GM18520 (cell line): ENCODE data around the gene RNASEH2B.

ENCODE experiments used
- ATAC-seq: cut with Tn5 transposase; IDR thresholded peaks from one replicate; pipeline ENCODE4 v1.9.1; 2021; ENCODE audit not compliant: unreplicated experiment

Gene RNASEH2B

DNA sequence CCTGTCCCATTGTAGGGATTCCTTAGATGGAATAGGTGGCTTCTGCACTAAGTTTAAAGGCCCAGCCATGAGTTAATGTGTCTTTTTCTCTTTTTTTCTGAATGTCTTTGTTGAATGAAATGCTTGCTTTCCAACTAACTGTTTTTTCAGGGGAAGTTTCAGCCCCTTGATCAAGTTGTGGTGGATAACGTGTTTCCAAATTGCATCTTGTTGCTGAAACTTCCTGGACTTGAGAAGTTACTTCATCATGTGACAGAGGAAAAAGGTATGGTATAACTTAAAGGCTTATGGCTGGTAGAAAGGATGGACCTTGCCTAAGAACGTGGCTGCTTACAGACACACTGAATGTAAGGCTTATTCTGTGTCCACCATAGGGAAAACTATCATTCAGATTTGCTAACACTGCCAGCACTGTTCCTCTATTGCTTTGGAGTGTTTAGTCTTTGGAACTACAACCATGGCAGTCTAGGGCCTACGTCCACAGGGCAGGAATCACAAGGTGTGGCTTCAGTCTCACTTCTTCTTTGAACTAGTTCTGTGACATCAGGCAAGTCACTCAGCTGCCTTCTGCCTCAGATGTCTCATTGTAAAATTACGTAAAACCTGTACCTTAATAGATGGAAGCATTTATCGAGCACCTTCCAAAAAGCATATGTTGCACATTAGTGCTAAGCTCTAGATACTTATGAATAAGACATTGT, 25.3 kb downstream of the RNASEH2B start:
- ATAC-seq: no peak

DNA sequence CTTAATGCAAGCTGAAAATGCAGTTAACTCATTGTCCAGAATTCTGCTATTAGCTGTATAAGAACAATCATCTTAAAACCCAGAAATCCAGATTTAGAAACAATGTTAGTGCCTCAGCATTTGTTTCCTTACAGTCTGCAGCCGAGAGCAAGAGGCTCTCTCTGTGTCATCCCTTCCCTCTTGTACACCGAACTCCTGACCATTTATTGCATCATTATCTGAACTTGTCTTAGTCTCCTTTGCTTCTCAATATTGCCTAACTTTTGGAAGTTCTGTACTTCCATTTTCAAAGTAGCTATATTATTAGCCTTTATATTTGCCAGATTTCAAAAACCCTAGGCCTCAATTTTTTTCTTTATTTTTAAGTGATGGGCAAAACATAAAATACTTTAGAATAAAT, 27.1 kb downstream of the RNASEH2B start:
- ATAC-seq: no peak

DNA sequence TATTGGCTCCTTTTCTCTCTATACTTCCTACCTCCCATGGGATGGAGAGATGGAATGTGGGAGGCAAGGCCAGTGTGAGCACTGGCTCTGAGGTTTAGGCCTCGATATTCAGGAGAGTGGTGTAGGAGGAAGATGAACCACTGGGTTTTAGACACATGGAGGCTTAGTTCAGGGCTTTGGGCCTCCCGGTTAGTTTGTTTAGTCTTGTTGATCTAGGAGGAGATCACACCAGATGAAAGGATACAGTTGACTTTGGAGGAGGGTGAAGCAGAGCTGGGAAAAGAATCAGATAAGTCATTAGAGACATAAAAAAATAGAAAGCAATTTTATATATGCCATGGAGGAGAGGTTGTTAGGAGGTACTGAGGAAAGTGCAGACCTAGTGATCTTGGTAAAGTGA, 30.9 kb downstream of the RNASEH2B start:
- no peak for ATAC-seq

DNA sequence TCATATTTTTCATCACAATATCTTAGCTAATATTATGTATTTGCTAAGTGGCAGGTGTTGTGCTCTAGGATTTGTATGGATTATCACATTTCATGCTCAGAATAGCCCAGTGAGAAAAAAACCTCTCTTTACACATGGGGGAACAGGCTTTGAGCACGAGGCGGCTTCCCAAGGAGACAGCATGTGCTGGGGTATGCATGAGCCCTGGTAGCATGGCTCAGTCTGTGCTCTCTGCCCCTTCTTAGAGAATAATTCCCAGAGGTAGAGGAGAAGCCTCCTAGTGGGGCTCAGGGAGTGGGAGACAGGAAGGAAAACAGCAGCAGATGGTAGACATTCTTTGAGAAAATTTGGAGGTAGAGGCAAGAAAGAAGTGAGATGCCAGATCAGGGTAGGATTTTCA, 31.6 kb downstream of the RNASEH2B start:
- ATAC-seq: no peak

DNA sequence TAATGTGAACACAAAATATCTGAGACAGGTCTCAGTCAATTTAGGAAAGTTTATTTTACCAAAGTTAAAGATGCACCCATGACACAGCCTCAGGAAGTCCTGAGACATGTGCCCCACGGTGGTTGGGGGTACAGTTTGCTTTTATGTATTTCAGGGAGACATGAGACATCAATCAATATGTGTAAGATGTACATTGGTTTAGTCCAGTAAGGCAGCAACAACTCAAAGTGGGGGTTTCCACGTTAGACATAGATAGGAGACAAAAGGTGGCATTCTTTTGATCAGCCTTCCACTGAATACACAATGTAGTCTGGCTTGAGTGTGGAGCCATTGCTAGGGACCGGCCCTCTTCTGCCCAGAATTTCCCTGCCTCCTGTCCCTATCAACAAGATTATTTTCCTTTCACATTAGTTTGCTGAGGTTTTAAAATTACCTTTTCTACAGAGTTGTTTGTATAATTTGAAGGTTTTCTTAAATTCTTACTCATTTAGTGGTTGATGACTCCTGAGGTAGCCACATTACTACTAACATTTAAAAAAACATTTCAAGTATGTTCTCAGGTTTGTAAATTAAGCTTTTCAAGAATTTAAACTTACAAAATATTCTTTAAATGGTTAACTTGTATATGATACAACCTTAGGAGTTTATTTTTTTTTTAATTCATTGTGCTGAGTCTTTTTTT, 33.2 kb downstream of the RNASEH2B start:
- no peak for ATAC-seq

DNA sequence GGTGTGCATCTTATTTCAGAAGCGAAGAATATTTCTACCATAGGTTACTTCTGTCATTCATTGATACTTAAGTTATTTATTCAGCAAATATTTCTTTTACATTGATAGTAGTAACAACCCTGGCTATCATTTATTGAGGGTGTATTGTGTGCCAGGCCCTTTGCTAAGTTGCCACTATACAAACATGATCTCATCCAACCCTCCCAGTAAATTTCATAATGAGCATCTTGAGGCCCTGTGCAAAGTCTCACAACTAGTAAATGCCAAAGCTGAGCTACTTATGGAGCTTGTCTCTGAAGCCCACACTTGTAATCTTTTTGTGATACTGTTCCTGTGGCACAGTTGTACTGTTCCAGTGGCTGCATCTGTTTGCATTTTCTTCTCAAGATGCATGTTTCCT, 36.1 kb downstream of the RNASEH2B start:
- ATAC-seq: no peak

DNA sequence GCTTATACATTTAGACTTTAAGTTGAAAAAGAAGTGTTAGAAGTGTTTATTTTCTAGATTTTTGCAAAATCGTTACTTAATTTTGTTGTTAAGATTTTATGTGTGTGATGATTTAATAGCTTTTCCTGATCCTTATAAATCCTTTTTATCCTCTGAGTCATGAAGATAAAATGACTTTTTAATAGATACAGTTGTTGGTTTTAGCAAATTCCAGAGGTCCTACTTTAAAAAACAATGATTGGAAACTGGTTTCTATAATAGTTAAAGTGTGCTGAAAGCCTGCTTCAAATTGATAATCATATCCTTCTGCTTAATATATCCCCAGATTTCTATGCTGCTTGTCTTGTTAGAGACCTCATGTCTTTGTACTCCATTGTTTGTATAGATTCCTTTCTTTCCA, 39.0 kb downstream of the RNASEH2B start:
- ATAC-seq: no peak

DNA sequence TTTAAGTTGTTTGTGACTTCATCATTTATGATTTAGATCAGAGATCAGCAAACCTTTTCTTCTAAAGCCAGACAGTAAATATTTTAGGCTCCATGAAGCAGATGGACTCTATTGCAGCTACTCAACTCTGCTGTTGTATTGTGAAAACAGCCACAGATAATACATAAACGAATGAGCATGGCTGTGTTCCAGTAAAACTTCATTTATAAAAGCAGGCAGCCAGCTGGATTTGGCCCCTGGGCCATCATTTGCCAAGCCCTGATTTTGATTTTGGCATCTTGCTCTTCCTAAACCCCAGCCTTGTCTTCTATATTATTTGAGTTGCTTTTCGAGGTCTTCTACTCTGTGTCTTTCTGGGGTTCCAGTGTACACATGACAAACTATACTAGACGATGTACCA, 41.3 kb downstream of the RNASEH2B start:
- ATAC-seq: no peak

DNA sequence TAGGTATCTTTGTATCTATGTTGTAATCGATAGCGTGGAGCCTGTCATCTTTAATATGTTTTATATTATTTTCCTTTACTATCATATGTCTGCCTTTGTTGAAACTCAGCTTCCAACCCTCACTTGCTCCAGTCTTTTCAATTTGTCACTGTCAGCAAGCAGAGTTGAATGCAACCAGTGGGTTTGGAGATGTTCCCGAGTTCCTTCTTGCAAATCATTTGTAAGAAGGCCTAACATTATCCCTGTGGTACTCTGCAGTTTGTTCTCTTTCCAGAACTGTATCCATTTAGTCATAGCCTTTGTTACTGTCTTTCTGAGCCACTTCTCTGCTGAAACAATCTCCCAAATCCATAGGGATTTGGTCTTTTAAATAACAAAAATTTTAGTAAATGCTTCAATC, 41.8 kb downstream of the RNASEH2B start:
- ATAC-seq: no peak

DNA sequence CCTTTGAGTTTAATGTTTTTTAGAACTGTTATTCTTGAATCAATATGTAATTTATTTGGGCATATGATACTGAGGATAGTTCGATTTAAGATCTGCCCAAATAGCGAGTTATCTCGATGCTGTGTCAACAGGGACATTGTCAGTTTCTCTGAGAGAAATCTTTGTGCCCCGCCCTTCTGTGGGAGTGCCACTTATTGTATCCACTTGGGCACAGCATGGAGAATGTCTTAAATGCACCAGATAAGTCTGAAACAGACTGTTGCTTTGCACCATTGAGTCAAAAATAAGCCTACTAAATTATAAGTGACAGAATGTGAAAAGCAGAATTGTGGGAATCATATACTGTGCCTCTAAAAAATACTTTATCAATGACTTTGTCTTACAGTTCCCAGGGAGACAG, 45.6 kb downstream of the RNASEH2B start:
- ATAC-seq: no peak

DNA sequence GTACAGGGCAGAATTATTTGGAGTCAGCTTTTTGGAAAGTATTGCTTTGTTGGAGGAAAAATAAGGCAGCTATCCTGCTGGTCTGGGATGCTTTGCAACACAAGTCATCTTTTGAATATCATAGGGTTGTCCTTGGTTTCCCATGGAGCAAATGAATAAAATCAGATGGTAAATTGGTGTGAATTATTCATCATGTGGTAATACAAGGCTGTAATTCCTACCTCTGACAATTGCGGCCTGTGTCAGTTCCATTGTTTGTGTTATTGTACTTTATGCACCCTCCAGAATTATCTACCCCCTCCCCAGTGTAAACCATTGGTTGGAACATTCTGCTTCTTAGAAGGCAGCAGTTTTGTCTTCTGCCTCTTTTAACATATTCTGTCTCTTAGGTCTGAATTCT, 46.2 kb downstream of the RNASEH2B start:
- no peak for ATAC-seq

DNA sequence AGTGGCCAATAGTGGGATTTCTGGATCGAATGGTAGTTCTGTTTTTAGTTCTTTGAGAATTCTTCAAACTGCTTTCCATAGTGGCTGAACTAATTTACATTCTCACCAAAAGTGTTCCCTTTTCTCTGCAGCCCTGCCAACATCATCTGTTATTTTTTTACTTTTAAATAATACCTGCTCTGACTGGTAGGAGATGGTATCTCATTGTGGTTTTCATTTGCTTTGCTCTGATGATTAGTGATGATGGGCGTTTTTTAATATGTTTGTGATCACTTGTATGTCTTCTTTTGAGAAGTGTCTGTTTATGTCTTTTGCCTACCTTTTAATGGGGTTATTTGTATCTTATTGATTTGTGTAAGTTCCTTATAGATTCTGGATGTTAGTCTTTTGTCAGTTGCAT, 48.0 kb downstream of the RNASEH2B start:
- no peak for ATAC-seq

DNA sequence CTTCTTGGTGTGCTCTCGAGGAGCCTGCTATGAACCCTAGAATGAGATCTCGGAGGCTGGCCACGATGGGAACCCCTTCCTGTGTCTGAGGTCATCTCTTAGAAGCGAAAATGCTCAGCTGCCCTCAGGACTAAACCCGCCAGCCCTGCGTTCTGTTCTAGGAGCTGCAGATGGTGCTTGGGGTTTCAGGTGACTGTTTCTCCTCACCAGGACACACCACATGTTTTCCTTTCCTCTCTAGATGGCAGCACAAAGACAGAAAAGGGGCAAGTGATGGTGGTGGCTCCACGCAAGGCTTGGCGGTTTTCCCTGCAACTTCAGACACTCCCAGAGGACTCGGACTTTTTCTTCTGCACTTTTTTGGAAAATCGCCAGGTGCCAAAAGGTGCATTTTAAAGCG, 60.1 kb downstream of the RNASEH2B start:
- no peak for ATAC-seq

DNA sequence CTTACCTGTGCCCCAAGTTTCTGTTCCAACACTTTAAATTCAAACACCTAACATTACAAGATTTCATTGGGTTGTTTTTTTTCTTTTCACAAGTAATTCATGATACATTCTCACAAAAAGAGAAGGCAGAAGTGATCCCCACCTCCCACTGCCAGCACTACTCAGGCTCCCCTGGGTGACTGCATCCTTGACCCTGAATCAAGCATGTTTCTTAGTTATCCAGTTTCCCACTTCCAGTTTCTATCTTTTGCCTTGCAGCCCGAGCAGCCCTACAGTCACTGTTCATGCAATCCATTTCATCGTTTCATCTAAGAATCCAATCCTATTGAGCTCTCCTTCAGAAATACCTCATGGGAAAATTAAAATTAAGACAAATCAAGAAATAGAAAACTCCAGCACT, 61.4 kb downstream of the RNASEH2B start:
- ATAC-seq: no peak

DNA sequence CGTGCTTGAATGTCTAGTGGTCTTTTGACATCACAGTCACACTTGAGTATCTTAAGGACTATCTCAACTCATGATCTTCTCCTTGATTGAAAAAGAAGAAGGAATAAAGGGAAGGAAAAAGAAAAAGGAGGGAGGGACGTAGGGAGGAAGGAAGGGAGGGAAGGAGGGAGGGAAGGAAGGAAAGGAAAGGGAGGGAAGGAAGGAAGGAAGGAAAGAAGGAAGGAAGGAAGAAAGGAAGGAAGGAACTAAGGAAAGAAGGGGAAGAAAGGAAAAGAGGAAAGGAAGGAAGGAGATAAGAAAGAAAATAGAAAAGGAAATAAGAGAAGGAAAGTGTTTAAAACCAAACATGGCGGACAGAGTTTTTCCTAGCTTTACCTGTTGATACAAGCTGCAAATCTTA, 64.7 kb downstream of the RNASEH2B start:
- no peak for ATAC-seq

DNA sequence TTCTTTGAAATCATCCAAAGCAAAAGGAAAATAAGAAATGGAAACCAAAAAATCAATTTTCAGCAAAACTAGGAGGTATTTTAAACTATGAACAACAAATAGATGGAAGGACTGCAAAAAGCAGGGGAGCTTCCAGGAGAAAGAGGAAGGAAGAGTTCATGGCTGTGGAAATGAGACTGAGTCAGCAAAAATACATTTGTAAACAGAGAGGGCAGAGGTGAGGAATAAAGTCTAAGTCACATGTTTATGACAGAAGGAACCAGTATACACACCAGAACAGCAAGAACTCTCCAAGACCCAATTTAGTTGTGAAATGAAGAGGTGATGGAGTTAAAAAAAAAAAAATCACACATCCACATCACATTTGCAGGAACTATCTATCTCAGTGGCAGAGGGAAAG, 69.6 kb downstream of the RNASEH2B start:
- no peak for ATAC-seq

DNA sequence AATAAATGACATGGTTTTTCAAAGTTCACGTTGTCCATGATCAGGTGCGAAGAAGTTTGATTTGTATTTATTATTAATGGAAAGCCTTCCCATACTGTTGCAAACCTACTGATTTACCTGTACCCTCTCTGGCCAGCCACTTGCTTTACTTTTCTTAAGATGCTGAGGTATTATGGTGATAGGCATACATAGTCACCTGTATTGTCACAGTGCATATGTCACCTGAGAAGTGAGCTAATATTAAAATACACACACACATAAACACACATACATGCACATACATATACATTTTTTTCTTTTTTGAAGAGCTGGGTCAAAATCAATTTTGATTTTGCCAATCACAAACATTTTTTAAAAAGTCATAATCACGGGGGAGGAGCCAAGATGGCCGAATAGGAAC, 72.1 kb downstream of the RNASEH2B start:
- no peak for ATAC-seq

DNA sequence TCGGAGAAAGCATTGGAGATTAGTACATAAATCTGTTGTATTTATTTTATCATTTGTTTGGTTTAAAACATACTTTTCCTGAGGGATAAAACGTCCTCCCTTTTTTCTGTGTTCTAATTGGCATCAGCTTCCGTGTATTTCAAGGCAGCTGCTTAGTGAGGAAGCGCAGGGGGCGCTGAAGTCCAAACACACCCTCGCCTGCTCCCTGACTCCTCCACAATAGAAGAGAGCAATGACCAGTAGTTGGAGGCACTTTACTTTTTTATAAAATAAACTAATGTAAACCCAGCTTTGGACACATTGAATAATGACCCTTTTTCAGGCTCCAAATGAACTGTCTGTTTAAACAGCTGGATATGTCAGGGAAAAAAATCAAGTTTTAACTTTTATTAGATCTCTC, 79.9 kb downstream of the RNASEH2B start:
- no peak for ATAC-seq

DNA sequence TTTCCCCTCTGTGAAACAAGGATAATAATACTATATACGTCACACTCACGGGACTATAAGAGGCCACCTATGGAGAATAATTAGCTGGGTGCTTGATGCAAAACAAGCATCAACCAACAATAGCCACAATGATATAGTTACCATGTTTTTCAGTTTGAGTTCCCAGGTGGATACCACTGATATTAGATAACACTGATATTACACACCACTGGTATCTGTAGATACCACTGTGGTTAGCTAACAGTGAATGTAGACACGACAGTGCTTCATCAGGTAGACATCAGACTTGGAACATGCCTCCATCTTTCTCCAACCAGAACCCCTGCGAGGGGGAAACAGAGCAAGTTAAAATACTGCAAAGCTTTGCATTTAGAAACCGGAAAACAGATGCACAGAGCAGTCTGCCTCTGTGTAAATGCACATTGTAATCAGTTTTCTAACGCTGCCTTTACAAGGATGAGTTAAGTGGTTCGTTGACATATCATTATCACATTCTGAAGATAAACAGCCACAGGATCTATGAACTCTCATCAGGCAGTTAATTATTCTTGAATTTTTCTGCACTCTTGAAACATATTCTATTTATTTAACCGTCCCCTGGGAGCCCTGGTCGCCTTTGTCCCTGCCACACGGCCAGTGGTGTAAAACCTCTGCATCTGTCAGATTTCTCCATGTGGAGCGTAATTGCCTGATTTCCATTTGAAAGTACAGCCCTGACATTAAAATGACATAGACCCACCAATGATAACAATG, 80.7 kb downstream of the RNASEH2B start:
- no peak for ATAC-seq

DNA sequence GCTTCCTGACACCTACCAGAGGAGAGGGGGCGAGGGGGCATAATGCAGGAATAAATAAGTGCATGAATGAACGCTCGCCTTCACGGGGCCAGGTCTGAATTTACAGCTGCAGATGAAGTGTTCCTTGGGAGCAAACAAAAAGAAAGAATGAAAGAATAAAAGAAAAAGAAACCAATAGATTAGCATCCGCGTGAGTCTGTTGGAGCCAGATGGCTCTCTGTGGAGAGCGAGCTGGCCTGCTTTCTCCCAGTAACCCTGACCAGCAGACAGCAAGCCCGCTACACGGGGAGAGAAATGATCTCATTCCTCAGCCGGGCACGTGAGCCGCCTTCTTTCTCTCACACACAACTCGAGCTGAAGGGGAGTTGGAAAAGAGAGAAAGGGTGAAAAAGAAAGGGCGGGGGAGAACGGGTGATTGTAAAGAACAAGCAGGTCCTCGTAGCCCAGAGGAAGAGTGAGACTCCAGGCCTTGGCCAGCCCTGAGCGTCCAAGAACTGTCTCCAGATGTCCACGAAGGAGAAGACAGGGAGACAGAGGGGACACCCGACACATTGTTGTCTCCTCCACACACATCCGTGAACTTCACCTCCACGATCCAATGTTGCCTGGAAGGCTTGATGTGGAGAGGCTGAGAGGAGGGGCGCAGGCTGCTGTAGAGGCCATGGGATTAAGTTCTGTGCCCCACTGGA, 81.4 kb downstream of the RNASEH2B start:
- no peak for ATAC-seq
